NCI-H1105 (cell line): Measurements from ENCODE around the gene ITPRIP.

Experiments used
- DNase-seq: peaks from one replicate; lab custom pipeline; 2025; lab: John Stamatoyannopoulos, UW

The ITPRIP gene

GRCh38 chr10:104337985-104338735, at the start of gene ITPRIP:
Gene ITPRIP, minus strand, starts transcription at chr10:104338465. Its CDS starts 22,414 bp downstream, at chr10:104316051.
- DNase-seq = no peak

- DNase-seq = no peak
Measured at GRCh38 chr10:104387130-104387888, 49.0 kb upstream of the ITPRIP start.

GRCh38 chr10:104380336-104380735, 42.1 kb upstream of the ITPRIP start:
- DNase-seq = no peak

GRCh38 chr10:104376784-104377300, 38.6 kb upstream of the ITPRIP start:
- no peak for DNase-seq

- DNase-seq = no peak
Measured at GRCh38 chr10:104374591-104374990, 36.3 kb upstream of the ITPRIP start.

GRCh38 chr10:104371753-104372152, 33.5 kb upstream of the ITPRIP start:
- DNase-seq = no peak

- DNase-seq = no peak
Measured at GRCh38 chr10:104368381-104368780, 30.1 kb upstream of the ITPRIP start.

GRCh38 chr10:104367904-104368303, 29.6 kb upstream of the ITPRIP start:
- DNase-seq = no peak

- no peak for DNase-seq
Measured at GRCh38 chr10:104359811-104360210, 21.5 kb upstream of the ITPRIP start.

- DNase-seq = peak; percentile 60
Measured at GRCh38 chr10:104353325-104354048, 15.2 kb upstream of the ITPRIP start, which contains the start of gene CFAP58. Gene CFAP58, plus strand, starts transcription at chr10:104353833. Its CDS starts 65 bp downstream, at chr10:104353898.

- no peak for DNase-seq
Measured at GRCh38 chr10:104351919-104352318, 13.7 kb upstream of the ITPRIP start.

- no peak for DNase-seq
Measured at GRCh38 chr10:104351061-104351702, 12.9 kb upstream of the ITPRIP start.

GRCh38 chr10:104350127-104350635, 11.9 kb upstream of the ITPRIP start:
- DNase-seq = no peak

- no peak for DNase-seq
Measured at GRCh38 chr10:104349623-104350126, 11.4 kb upstream of the ITPRIP start.

GRCh38 chr10:104348601-104349000, 10.3 kb upstream of the ITPRIP start:
- DNase-seq = no peak

GRCh38 chr10:104347295-104348045, 9.2 kb upstream of the ITPRIP start:
- DNase-seq = no peak

- no peak for DNase-seq
Measured at GRCh38 chr10:104345941-104346340, 7.7 kb upstream of the ITPRIP start.

GRCh38 chr10:104345515-104345914, 7.2 kb upstream of the ITPRIP start:
- DNase-seq = no peak

- DNase-seq = no peak
Measured at GRCh38 chr10:104344219-104344618, 6.0 kb upstream of the ITPRIP start.

GRCh38 chr10:104342941-104343411, 4.7 kb upstream of the ITPRIP start:
- DNase-seq = no peak
